Spleen (tissue), 7 donors: Measurements from ENCODE around the gene DAZL.

Experiments
- CTCF ChIP-seq, 11 experiments: fragments of 200-600 bp in 7 of 11; fragments of 450-650 bp in 4 of 11; sonication (generic) in 4 of 11; IDR thresholded peaks in 8 of 11; conservative IDR thresholded peaks in 3 of 11; 1 replicate in 7 of 11; 2 replicates in 4 of 11; pipeline versions ENCODE4 v1.4.0 to v1.8.0; 2016 to 2021; ENCODE audit warnings: antibody characterized with exemption in 11 of 11, inconsistent platforms in 4 of 11, mild to moderate bottlenecking in 1 of 11
- POLR2AphosphoS5 ChIP-seq, 3 donors: sonication (generic); formaldehyde crosslinking; IDR thresholded peaks; one replicate each; pipeline ENCODE4 v1.5.1; 2017; ENCODE audit warnings: antibody characterized with exemption in 3 of 3
- donor health status: DM: no; HTN: no; CAD: no; lungs with moderate emphysema.
- donor health status: DM: no; HTN: no; CAD: no.
- donor health status: DM: no; HTN: no; CAD: no.

- TF ChIP-seq POLR2AphosphoS5 (IDR thresholded peaks at IDR 0.05): no peak
- no peak for TF ChIP-seq CTCF (IDR thresholded peaks at IDR 0.05 in 8 of 11, conservative IDR thresholded peaks at IDR 0.05 in 3 of 11)
These were observed 13.5 kb upstream of the DAZL start for GRCh38 chr3:16618721-16619120.
